Measurements from ENCODE around the gene PLLP. TPM values are rescaled to one million over a fixed set of nuclear protein-coding genes. Genes with fewer than 3 reads are reported as not detected.

Gene PLLP
- 3.3 TPM for total RNA-seq (ENCODE audit: unreplicated experiment)
- long read RNA-seq, partial matches to known transcripts, result 0 of 5 reads
- long read RNA-seq, other reads (novel, unspliced or antisense), result 3 of 5 reads

GRCh38 chr16:57284209-57284951 lies at the start of gene PLLP:
PLLP (minus strand) TSS chr16:57284672; CDS start chr16:57284540, 132 bp downstream.
- H3K27me3 Mint-ChIP-seq (ENCODE audit: unreplicated experiment), result peaks cover 9% of the 10 kb centered on the region
- peaks cover 3% of the 10 kb centered on the region for H3K4me1 Mint-ChIP-seq (ENCODE audit: unreplicated experiment)
- H3K36me3 Mint-ChIP-seq (ENCODE audit: low read depth, unreplicated experiment), result no peaks in the 10 kb centered on the region
- peak; percentile 38 for DNase-seq (ENCODE audit: low spot score)
- TF ChIP-seq, protein P1, sequence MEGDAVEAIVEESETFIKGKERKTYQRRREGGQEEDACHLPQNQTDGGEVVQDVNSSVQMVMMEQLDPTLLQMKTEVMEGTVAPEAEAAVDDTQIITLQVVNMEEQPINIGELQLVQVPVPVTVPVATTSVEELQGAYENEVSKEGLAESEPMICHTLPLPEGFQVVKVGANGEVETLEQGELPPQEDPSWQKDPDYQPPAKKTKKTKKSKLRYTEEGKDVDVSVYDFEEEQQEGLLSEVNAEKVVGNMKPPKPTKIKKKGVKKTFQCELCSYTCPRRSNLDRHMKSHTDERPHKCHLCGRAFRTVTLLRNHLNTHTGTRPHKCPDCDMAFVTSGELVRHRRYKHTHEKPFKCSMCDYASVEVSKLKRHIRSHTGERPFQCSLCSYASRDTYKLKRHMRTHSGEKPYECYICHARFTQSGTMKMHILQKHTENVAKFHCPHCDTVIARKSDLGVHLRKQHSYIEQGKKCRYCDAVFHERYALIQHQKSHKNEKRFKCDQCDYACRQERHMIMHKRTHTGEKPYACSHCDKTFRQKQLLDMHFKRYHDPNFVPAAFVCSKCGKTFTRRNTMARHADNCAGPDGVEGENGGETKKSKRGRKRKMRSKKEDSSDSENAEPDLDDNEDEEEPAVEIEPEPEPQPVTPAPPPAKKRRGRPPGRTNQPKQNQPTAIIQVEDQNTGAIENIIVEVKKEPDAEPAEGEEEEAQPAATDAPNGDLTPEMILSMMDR (IDR thresholded peaks at IDR 0.05; ENCODE audit: unreplicated experiment), result no peak
- no peaks in the 10 kb centered on the region for H3K9me3 Mint-ChIP-seq (ENCODE audit: unreplicated experiment)
- peak within 1 kb of the TSS; percentile 73 for H3K4me3 Mint-ChIP-seq (ENCODE audit: unreplicated experiment)
- H3K27ac Mint-ChIP-seq (ENCODE audit: unreplicated experiment), result no peak within 1 kb of the TSS

DNA sequence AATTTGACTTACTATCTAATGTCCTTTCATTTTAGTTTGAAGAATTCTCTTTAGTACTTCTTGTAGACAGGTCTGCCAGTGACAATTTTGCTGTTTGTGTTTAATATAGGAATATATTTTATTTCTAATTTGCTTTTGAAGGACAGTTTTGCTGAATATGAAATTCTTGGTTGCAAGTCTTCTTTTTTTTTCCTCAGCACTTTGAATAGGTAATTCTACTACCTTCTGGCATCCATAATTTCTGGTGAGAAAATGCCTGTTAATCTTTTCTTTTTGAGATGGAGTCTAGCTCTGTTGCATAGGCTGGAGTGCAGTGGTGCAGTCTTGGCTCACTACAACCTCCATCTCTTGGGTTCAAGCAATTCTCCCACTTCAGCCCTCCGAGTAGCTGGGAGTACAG lies 48.9 kb upstream of the PLLP start:
- no peaks in the 10 kb centered on the region for H3K9me3 Mint-ChIP-seq (ENCODE audit: unreplicated experiment)
- H3K4me1 Mint-ChIP-seq (ENCODE audit: unreplicated experiment), result no peaks in the 10 kb centered on the region
- TF ChIP-seq, protein P1 (IDR thresholded peaks at IDR 0.05; ENCODE audit: unreplicated experiment), result no peak
- H3K27me3 Mint-ChIP-seq (ENCODE audit: unreplicated experiment), result peaks cover 2% of the 10 kb centered on the region
- no peak overlapping the region for H3K27ac Mint-ChIP-seq (ENCODE audit: unreplicated experiment)
- DNase-seq (ENCODE audit: low spot score), result no peak
- H3K36me3 Mint-ChIP-seq (ENCODE audit: low read depth, unreplicated experiment), result no peaks in the 10 kb centered on the region
- H3K4me3 Mint-ChIP-seq (ENCODE audit: unreplicated experiment), result no peak overlapping the region

DNA sequence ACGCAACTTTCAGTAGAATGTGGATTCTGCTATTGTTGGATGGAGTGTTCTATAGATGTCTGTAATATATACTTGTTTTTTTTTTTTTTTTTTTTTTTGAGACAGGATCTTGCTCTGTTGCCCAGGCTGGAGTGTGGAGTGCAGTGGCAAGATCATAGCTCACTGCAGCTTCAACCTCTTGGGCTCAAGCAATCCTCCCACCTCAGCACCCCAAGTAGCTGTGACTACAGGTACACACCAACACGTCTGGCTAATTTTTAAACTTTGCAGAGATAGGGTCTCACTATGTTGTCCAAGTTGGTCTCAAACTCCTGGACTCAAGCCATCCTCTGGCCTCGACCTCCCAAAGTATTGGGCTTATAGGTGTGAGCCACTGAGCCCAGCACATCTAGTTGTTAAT lies 46.9 kb upstream of the PLLP start:
- no peaks in the 10 kb centered on the region for H3K4me1 Mint-ChIP-seq (ENCODE audit: unreplicated experiment)
- H3K27ac Mint-ChIP-seq (ENCODE audit: unreplicated experiment), result no peak overlapping the region
- TF ChIP-seq, protein P1 (IDR thresholded peaks at IDR 0.05; ENCODE audit: unreplicated experiment), result no peak
- peaks cover 2% of the 10 kb centered on the region for H3K27me3 Mint-ChIP-seq (ENCODE audit: unreplicated experiment)
- no peaks in the 10 kb centered on the region for H3K36me3 Mint-ChIP-seq (ENCODE audit: low read depth, unreplicated experiment)
- DNase-seq (ENCODE audit: low spot score), result no peak
- H3K9me3 Mint-ChIP-seq (ENCODE audit: unreplicated experiment), result no peaks in the 10 kb centered on the region
- no peak overlapping the region for H3K4me3 Mint-ChIP-seq (ENCODE audit: unreplicated experiment)

DNA sequence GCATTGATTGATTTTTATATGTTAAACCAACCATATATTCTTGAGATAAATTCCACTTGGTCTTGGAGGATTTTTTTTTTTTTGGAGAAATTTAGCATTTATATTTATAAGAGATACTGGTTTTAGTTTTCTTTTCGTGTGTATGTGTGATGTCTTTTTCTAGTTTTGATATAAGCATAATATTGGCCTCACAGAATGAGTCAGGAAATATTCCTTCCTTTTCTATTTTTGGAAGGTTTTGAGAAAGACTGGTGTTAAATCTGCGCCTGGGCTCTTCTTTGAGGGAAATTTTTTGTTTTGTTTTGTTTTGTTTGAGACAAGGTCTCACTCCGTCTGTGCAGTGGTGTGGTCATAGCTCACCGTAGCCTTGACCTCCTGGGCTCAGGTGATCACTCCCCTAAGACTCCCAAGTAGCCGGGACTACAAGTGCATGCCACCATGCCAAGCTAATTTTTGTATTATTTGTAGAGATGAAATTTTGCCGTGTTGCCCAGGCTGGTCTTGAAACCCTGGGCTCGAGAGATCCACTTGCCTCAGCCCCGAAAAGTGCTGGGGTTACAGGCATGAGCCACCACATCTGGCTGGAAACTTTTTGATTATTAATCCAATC lies 45.4 kb upstream of the PLLP start:
- no peak overlapping the region for H3K27ac Mint-ChIP-seq (ENCODE audit: unreplicated experiment)
- no peak for DNase-seq (ENCODE audit: low spot score)
- no peaks in the 10 kb centered on the region for H3K4me1 Mint-ChIP-seq (ENCODE audit: unreplicated experiment)
- H3K4me3 Mint-ChIP-seq (ENCODE audit: unreplicated experiment), result no peak overlapping the region
- no peaks in the 10 kb centered on the region for H3K27me3 Mint-ChIP-seq (ENCODE audit: unreplicated experiment)
- TF ChIP-seq, protein P1 (IDR thresholded peaks at IDR 0.05; ENCODE audit: unreplicated experiment), result no peak
- H3K36me3 Mint-ChIP-seq (ENCODE audit: low read depth, unreplicated experiment), result no peaks in the 10 kb centered on the region
- H3K9me3 Mint-ChIP-seq (ENCODE audit: unreplicated experiment), result no peaks in the 10 kb centered on the region

DNA sequence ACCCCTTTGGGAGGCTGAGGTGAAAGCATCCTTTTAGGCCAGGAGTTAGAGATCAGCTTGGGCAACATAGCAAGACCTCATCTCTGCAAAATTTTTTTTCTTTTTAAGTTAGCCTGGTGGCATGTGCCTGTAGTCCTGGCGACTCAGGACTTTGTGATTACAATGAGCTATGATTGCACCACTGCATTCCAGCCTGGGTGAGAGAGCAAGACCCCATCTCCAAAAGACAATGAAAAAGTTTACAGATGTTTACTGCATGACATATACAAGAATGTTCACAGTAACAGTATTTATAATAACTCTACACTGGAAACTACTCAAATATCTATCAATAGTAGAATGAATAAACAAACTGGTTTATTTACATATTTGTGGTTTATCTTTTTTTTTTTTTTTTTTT lies 41.0 kb upstream of the PLLP start:
- no peak overlapping the region for H3K27ac Mint-ChIP-seq (ENCODE audit: unreplicated experiment)
- H3K27me3 Mint-ChIP-seq (ENCODE audit: unreplicated experiment), result no peaks in the 10 kb centered on the region
- no peaks in the 10 kb centered on the region for H3K9me3 Mint-ChIP-seq (ENCODE audit: unreplicated experiment)
- H3K4me3 Mint-ChIP-seq (ENCODE audit: unreplicated experiment), result no peak overlapping the region
- H3K4me1 Mint-ChIP-seq (ENCODE audit: unreplicated experiment), result no peaks in the 10 kb centered on the region
- H3K36me3 Mint-ChIP-seq (ENCODE audit: low read depth, unreplicated experiment), result no peaks in the 10 kb centered on the region
- TF ChIP-seq, protein P1 (IDR thresholded peaks at IDR 0.05; ENCODE audit: unreplicated experiment), result no peak
- DNase-seq (ENCODE audit: low spot score), result no peak

All from endothelial cell (in vitro differentiated cells).